ENCODE results near the gene CPM. TPM values are rescaled to one million over a fixed set of nuclear protein-coding genes. Genes with fewer than 3 reads are reported as not detected.

CPM gene
- total RNA-seq, 6 experiments from 2014 or later, result 1.4 to 3.0 (median 2.3) TPM

GRCh38 chr12:68904351-68904962 lies 28.5 kb downstream of the CPM start:
- DNase-seq, result no peak
- H3K27ac Mint-ChIP-seq, result no peak overlapping the region
- H3K4me1 Mint-ChIP-seq (ENCODE audit: low read depth), result peaks cover 27% of the 10 kb centered on the region
- H3K4me3 Mint-ChIP-seq, result no peak overlapping the region
- H3K27me3 Mint-ChIP-seq (ENCODE audit: insufficient read depth), result peaks cover 2% of the 10 kb centered on the region
- no peaks in the 10 kb centered on the region for H3K9me3 Mint-ChIP-seq
- TF ChIP-seq CTCF (IDR thresholded peaks at IDR 0.05), result no peak
- no peaks in the 10 kb centered on the region for H3K36me3 Mint-ChIP-seq (ENCODE audit: low read depth)

- no peak for DNase-seq
- no peaks in the 10 kb centered on the region for H3K36me3 Mint-ChIP-seq (ENCODE audit: low read depth)
- TF ChIP-seq CTCF (IDR thresholded peaks at IDR 0.05), result no peak
- H3K4me1 Mint-ChIP-seq (ENCODE audit: low read depth), result peaks cover 27% of the 10 kb centered on the region
- H3K27me3 Mint-ChIP-seq (ENCODE audit: insufficient read depth), result peaks cover 2% of the 10 kb centered on the region
- H3K27ac Mint-ChIP-seq, result no peak overlapping the region
- no peak overlapping the region for H3K4me3 Mint-ChIP-seq
- H3K9me3 Mint-ChIP-seq, result no peaks in the 10 kb centered on the region
Observed at GRCh38 chr12:68903511-68903910, 29.5 kb downstream of the CPM start.

GRCh38 chr12:68901551-68901950 lies 31.4 kb downstream of the CPM start:
- no peaks in the 10 kb centered on the region for H3K36me3 Mint-ChIP-seq (ENCODE audit: low read depth)
- H3K27me3 Mint-ChIP-seq (ENCODE audit: insufficient read depth), result peaks cover 2% of the 10 kb centered on the region
- H3K4me3 Mint-ChIP-seq, result no peak overlapping the region
- no peak overlapping the region for H3K27ac Mint-ChIP-seq
- TF ChIP-seq CTCF (IDR thresholded peaks at IDR 0.05), result no peak
- DNase-seq, result no peak
- peaks cover 41% of the 10 kb centered on the region for H3K4me1 Mint-ChIP-seq (ENCODE audit: low read depth)
- H3K9me3 Mint-ChIP-seq, result no peaks in the 10 kb centered on the region

- no peak for DNase-seq
- H3K27ac Mint-ChIP-seq, result no peak overlapping the region
- peaks cover 45% of the 10 kb centered on the region for H3K4me1 Mint-ChIP-seq (ENCODE audit: low read depth)
- peaks cover 2% of the 10 kb centered on the region for H3K27me3 Mint-ChIP-seq (ENCODE audit: insufficient read depth)
- no peak overlapping the region for H3K4me3 Mint-ChIP-seq
- no peak for TF ChIP-seq CTCF (IDR thresholded peaks at IDR 0.05)
- no peaks in the 10 kb centered on the region for H3K36me3 Mint-ChIP-seq (ENCODE audit: low read depth)
- H3K9me3 Mint-ChIP-seq, result no peaks in the 10 kb centered on the region
Observed at GRCh38 chr12:68901145-68901544, 31.8 kb downstream of the CPM start.

- no peak overlapping the region for H3K4me3 Mint-ChIP-seq
- H3K36me3 Mint-ChIP-seq (ENCODE audit: low read depth), result no peaks in the 10 kb centered on the region
- H3K27ac Mint-ChIP-seq, result no peak overlapping the region
- H3K9me3 Mint-ChIP-seq, result no peaks in the 10 kb centered on the region
- H3K4me1 Mint-ChIP-seq (ENCODE audit: low read depth), result peaks cover 45% of the 10 kb centered on the region
- peaks cover 2% of the 10 kb centered on the region for H3K27me3 Mint-ChIP-seq (ENCODE audit: insufficient read depth)
- no peak for TF ChIP-seq CTCF (IDR thresholded peaks at IDR 0.05)
- no peak for DNase-seq
Observed at GRCh38 chr12:68900241-68900640, 32.7 kb downstream of the CPM start.
